SK-N-SH treated with all-trans-retinoic acid at 6 μM for 48 hours (cell line): ENCODE data around the gene GNB4.

Source experiments
- ATAC-seq: fragments of 200-7000 bp; cut with Tn5 transposase; 3 replicates; pipeline ENCODE4 v1.9.1; 2020; ENCODE audit warnings: mild to moderate bottlenecking, moderate library complexity
- ARNTL ChIP-seq: fragments of 450-650 bp; formaldehyde crosslinking; IDR thresholded peaks from 2 replicates; pipeline ENCODE4 v1.5.0; 2020; ENCODE audit warnings: low read depth, mild to moderate bottlenecking, moderate library complexity, borderline replicate concordance
- BACH2 ChIP-seq: fragments of 250-450 bp; sonication (Bioruptor Pico); IDR thresholded peaks from 2 replicates; pipeline ENCODE4 v1.9.0; 2021; ENCODE audit warnings: mild to moderate bottlenecking, borderline replicate concordance
- CSDC2 ChIP-seq: fragments of 250-450 bp; sonication (Bioruptor Pico); IDR thresholded peaks from 2 replicates; pipeline ENCODE4 v1.5.0; 2020; ENCODE audit warnings: mild to moderate bottlenecking, moderate library complexity
- ESRRG ChIP-seq: fragments of 250-450 bp; sonication (Bioruptor Pico); IDR thresholded peaks from 2 replicates; pipeline ENCODE4 v1.6.1; 2021; ENCODE audit warnings: mild to moderate bottlenecking
- GLIS3 ChIP-seq: fragments of 250-450 bp; sonication (Bioruptor Pico); IDR thresholded peaks from 2 replicates; pipeline ENCODE4 v1.5.0; 2020; ENCODE audit warnings: mild to moderate bottlenecking, moderate library complexity
- ISL1 ChIP-seq: fragments of 250-450 bp; sonication (Bioruptor Pico); IDR thresholded peaks from 2 replicates; pipeline ENCODE4 v2.1.2; 2022; ENCODE audit warnings: mild to moderate bottlenecking, moderate library complexity
- OSR1 ChIP-seq: fragments of 250-450 bp; sonication (Bioruptor Pico); IDR thresholded peaks from 2 replicates; pipeline ENCODE4 v1.8.0; 2022; ENCODE audit warnings: moderate library complexity, mild to moderate bottlenecking, inconsistent platforms
- PATZ1 ChIP-seq: fragments of 250-450 bp; sonication (Bioruptor Pico); IDR thresholded peaks from 2 replicates; pipeline ENCODE4 v1.8.0; 2020; ENCODE audit warnings: mild to moderate bottlenecking, moderate library complexity, borderline replicate concordance
- POU6F1 ChIP-seq: fragments of 250-450 bp; sonication (Bioruptor Pico); IDR thresholded peaks from 2 replicates; pipeline ENCODE4 v1.8.0; 2021; ENCODE audit warnings: low read depth, mild to moderate bottlenecking, moderate library complexity, borderline replicate concordance
- PPARA ChIP-seq: fragments of 250-450 bp; sonication (Bioruptor Pico); IDR thresholded peaks from 2 replicates; pipeline ENCODE4 v1.5.0; 2020; ENCODE audit warnings: mild to moderate bottlenecking, borderline replicate concordance
- RARB ChIP-seq: fragments of 250-450 bp; sonication (Bioruptor Pico); IDR thresholded peaks from 2 replicates; pipeline ENCODE4 v1.8.0; 2021; ENCODE audit warnings: mild to moderate bottlenecking, moderate library complexity
- SNAI2 ChIP-seq: fragments of 250-450 bp; sonication (Bioruptor Pico); IDR thresholded peaks from 2 replicates; pipeline ENCODE4 v1.5.0; 2020; ENCODE audit warnings: mild to moderate bottlenecking, moderate library complexity
- TCF4 ChIP-seq: fragments of 250-450 bp; sonication (Bioruptor Pico); IDR thresholded peaks from 2 replicates; pipeline ENCODE4 v1.8.0; 2021; ENCODE audit warnings: mild to moderate bottlenecking, moderate library complexity, borderline replicate concordance
- TOX ChIP-seq: fragments of 250-450 bp; sonication (Bioruptor Pico); IDR thresholded peaks from 2 replicates; pipeline ENCODE4 v1.8.0; 2021; ENCODE audit warnings: mild to moderate bottlenecking, moderate library complexity, borderline replicate concordance
- ZC3H10 ChIP-seq: fragments of 250-450 bp; sonication (Bioruptor Pico); IDR thresholded peaks from 2 replicates; pipeline ENCODE4 v1.5.1; 2021; ENCODE audit warnings: mild to moderate bottlenecking, moderate library complexity
- ZFP3 ChIP-seq: fragments of 250-450 bp; sonication (Bioruptor Pico); IDR thresholded peaks from 2 replicates; pipeline ENCODE4 v1.5.0; 2020; ENCODE audit warnings: mild to moderate bottlenecking, moderate library complexity
- ZFP30 ChIP-seq: fragments of 450-650 bp; formaldehyde crosslinking; IDR thresholded peaks from 2 replicates; pipeline ENCODE4 v1.5.0; 2022; ENCODE audit warnings: mild to moderate bottlenecking, moderate library complexity
- ZNF565 ChIP-seq: fragments of 450-650 bp; formaldehyde crosslinking; conservative IDR thresholded peaks from 2 replicates; pipeline ENCODE4 v1.5.0; 2020; ENCODE audit warnings: low read depth, mild to moderate bottlenecking, moderate library complexity
- ZNF70 ChIP-seq: fragments of 450-650 bp; formaldehyde crosslinking; IDR thresholded peaks from 2 replicates; pipeline ENCODE4 v1.5.0; 2020; ENCODE audit warnings: mild to moderate bottlenecking, moderate library complexity
- ZNF8 ChIP-seq: fragments of 450-650 bp; formaldehyde crosslinking; IDR thresholded peaks from 2 replicates; pipeline ENCODE4 v1.5.0; 2020; ENCODE audit warnings: mild to moderate bottlenecking, moderate library complexity
- TF ChIP-seq, protein P1 (sequence below): fragments of 250-450 bp; sonication (Bioruptor Pico); IDR thresholded peaks from 2 replicates; pipeline ENCODE4 v1.5.1; 2021; ENCODE audit warnings: mild to moderate bottlenecking, moderate library complexity
- TF ChIP-seq, protein P2 (sequence below): fragments of 250-450 bp; sonication (Bioruptor Pico); IDR thresholded peaks from 2 replicates; pipeline ENCODE4 v1.5.1; 2020; ENCODE audit warnings: low read depth, mild to moderate bottlenecking, moderate library complexity
- TF ChIP-seq, protein P3 (sequence below): fragments of 250-450 bp; sonication (Bioruptor Pico); IDR thresholded peaks from 2 replicates; pipeline ENCODE4 v1.5.0; 2020; ENCODE audit warnings: mild to moderate bottlenecking, moderate library complexity

GNB4 gene

DNA sequence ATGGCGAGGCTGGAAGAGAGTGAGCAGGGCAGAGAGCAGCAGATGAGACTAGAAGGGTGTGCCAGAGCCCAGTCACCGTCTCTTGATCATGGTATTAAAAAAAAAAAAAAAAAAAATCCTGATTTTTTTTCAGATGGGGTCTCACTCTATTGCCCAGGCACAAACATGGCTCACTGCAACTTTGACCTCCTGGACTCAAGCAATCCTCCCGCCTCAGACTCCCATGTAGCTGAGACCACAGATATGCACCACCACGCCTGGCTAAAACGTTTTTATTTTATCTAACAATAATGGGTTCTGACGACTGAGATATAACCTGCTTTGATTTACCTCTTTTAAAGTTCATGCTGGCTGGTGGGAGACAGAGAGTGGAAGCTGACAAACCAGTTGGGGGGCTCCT lies 4.0 kb downstream of the GNB4 start (continued):
- TF ChIP-seq, protein P1, sequence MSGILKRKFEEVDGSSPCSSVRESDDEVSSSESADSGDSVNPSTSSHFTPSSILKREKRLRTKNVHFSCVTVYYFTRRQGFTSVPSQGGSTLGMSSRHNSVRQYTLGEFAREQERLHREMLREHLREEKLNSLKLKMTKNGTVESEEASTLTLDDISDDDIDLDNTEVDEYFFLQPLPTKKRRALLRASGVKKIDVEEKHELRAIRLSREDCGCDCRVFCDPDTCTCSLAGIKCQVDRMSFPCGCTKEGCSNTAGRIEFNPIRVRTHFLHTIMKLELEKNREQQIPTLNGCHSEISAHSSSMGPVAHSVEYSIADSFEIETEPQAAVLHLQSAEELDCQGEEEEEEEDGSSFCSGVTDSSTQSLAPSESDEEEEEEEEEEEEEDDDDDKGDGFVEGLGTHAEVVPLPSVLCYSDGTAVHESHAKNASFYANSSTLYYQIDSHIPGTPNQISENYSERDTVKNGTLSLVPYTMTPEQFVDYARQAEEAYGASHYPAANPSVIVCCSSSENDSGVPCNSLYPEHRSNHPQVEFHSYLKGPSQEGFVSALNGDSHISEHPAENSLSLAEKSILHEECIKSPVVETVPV (CRISPR knock-in tag): no peak
- TF ChIP-seq ISL1 (no peak), GLIS3 (CRISPR knock-in tag) (no peak), TCF4 (CRISPR knock-in tag) (no peak), ESRRG (CRISPR knock-in tag) (no peak), PPARA (CRISPR knock-in tag) (no peak), ZFP30 (no peak)

GRCh38 chr3:179446501-179446900 lies 4.8 kb downstream of the GNB4 start:
- TF ChIP-seq SNAI2 (CRISPR knock-in tag): no peak
- no peak for TF ChIP-seq ZNF8 (CRISPR knock-in tag)
- TF ChIP-seq, protein P2, sequence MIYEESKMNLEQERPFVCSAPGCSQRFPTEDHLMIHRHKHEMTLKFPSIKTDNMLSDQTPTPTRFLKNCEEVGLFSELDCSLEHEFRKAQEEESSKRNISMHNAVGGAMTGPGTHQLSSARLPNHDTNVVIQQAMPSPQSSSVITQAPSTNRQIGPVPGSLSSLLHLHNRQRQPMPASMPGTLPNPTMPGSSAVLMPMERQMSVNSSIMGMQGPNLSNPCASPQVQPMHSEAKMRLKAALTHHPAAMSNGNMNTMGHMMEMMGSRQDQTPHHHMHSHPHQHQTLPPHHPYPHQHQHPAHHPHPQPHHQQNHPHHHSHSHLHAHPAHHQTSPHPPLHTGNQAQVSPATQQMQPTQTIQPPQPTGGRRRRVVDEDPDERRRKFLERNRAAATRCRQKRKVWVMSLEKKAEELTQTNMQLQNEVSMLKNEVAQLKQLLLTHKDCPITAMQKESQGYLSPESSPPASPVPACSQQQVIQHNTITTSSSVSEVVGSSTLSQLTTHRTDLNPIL (CRISPR knock-in tag): no peak
- TF ChIP-seq ISL1: no peak
- TF ChIP-seq, protein P1 (CRISPR knock-in tag): no peak
- no peak for TF ChIP-seq TCF4 (CRISPR knock-in tag)
- TF ChIP-seq ZNF70 (CRISPR knock-in tag): no peak
- TF ChIP-seq CSDC2: no peak
- TF ChIP-seq ARNTL: no peak
- TF ChIP-seq ZC3H10 (CRISPR knock-in tag): no peak
- TF ChIP-seq OSR1 (CRISPR knock-in tag): no peak
- TF ChIP-seq BACH2 (CRISPR knock-in tag): no peak
- TF ChIP-seq, protein P3, sequence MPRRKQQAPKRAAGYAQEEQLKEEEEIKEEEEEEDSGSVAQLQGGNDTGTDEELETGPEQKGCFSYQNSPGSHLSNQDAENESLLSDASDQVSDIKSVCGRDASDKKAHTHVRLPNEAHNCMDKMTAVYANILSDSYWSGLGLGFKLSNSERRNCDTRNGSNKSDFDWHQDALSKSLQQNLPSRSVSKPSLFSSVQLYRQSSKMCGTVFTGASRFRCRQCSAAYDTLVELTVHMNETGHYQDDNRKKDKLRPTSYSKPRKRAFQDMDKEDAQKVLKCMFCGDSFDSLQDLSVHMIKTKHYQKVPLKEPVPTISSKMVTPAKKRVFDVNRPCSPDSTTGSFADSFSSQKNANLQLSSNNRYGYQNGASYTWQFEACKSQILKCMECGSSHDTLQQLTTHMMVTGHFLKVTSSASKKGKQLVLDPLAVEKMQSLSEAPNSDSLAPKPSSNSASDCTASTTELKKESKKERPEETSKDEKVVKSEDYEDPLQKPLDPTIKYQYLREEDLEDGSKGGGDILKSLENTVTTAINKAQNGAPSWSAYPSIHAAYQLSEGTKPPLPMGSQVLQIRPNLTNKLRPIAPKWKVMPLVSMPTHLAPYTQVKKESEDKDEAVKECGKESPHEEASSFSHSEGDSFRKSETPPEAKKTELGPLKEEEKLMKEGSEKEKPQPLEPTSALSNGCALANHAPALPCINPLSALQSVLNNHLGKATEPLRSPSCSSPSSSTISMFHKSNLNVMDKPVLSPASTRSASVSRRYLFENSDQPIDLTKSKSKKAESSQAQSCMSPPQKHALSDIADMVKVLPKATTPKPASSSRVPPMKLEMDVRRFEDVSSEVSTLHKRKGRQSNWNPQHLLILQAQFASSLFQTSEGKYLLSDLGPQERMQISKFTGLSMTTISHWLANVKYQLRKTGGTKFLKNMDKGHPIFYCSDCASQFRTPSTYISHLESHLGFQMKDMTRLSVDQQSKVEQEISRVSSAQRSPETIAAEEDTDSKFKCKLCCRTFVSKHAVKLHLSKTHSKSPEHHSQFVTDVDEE: no peak
- TF ChIP-seq ZFP30: no peak
- no peak for TF ChIP-seq TOX (CRISPR knock-in tag)
- no peak for TF ChIP-seq ZNF565
- no peak for TF ChIP-seq ESRRG (CRISPR knock-in tag)
- ATAC-seq: no peak

- no peak for ATAC-seq
- TF ChIP-seq BACH2 (CRISPR knock-in tag) (no peak), TOX (CRISPR knock-in tag) (no peak), PPARA (CRISPR knock-in tag) (no peak), CSDC2 (no peak), ZFP30 (no peak), ZNF70 (CRISPR knock-in tag) (no peak), ZNF8 (CRISPR knock-in tag) (no peak), POU6F1 (CRISPR knock-in tag) (no peak), ZNF565 (no peak), PATZ1 (no peak), TCF4 (CRISPR knock-in tag) (no peak), ZFP3 (CRISPR knock-in tag) (no peak), RARB (CRISPR knock-in tag) (no peak), OSR1 (CRISPR knock-in tag) (no peak)
- TF ChIP-seq, protein P1 (CRISPR knock-in tag): no peak
- TF ChIP-seq, protein P2 (CRISPR knock-in tag): no peak
Measured at GRCh38 chr3:179438841-179439240, 12.4 kb downstream of the GNB4 start.
